ENCODE data around the gene RIN1. TPM values are rescaled to one million over a fixed set of nuclear protein-coding genes. Genes with fewer than 3 reads are reported as not detected.

Gene RIN1
- total RNA-seq, 2 experiments from 2014 or later: 1.2 to 1.6 TPM

DNA sequence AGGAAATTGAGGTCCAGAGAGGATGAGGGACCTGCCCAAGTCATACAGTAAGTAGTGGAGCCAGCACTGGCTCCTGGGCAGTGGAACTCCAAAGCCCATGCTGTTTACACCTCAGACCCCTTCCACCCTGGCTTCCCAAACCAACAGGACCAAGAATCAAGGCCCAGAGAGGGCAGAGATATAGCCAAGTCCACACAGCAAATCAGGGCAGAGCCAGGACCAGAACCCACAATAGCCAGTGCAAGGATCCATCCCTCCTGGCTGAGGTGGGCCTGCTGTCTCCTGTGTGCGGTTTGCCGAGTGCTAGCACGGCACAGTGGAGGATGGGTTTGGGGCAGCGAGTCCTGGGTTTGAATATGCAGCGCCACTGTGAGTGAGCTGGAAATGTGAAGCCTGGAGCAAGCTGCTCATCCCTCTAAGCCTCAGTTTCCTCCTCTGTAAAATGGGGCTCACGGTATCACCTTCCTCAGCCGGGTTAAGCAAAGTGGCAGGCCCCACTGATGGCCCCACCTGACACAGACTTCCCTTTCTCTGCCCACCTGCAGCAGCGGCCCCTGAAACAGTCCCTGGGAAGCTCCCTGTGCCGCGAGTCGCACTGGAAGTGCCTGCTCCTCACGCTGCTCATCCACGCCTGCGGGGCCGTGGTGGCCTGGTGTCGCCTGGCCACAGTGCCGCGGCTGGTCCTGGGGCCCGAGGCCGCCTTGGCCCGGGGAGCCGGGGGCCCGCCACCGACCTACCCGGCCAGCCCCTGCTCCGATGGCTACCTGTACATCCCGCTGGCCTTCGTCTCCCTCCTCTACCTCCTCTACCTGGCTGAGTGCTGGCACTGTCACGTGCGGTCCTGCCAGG, 42.2 kb downstream of the RIN1 start:
- H3K36me3 ChIP-seq (ENCODE audit: insufficient read depth, low read length): no peaks in the 10 kb centered on the region
- no peaks in the 10 kb centered on the region for H3K9me3 Mint-ChIP-seq
- no peak overlapping the region for H3K4me3 ChIP-seq (ENCODE audit: low read length)
- H3K27me3 Mint-ChIP-seq: peaks cover 24% of the 10 kb centered on the region
- DNase-seq (no peak), ATAC-seq (ENCODE audit: poor library complexity) (no peak)
- peaks cover 28% of the 10 kb centered on the region for H3K4me1 ChIP-seq (ENCODE audit: insufficient read depth, low read length)
- intact Hi-C loops (cut with DNase I, micrococcal nuclease): no loop called here
- H3K27me3 ChIP-seq (ENCODE audit: control insufficient read depth in 1 of 2, insufficient read depth in 2 of 2, low read length in 2 of 2): peaks cover 18 to 23% of the 10 kb centered on the region in 2 experiments
- no peak overlapping the region for H3K4me3 Mint-ChIP-seq
- no peak overlapping the region for H3K27ac ChIP-seq (ENCODE audit: low read depth in 1 of 2, low read length in 2 of 2)
- no peaks in the 10 kb centered on the region for H3K36me3 Mint-ChIP-seq (ENCODE audit: low read depth)
- CTCF ChIA-PET: no interaction called here
- TF ChIP-seq, protein P1, sequence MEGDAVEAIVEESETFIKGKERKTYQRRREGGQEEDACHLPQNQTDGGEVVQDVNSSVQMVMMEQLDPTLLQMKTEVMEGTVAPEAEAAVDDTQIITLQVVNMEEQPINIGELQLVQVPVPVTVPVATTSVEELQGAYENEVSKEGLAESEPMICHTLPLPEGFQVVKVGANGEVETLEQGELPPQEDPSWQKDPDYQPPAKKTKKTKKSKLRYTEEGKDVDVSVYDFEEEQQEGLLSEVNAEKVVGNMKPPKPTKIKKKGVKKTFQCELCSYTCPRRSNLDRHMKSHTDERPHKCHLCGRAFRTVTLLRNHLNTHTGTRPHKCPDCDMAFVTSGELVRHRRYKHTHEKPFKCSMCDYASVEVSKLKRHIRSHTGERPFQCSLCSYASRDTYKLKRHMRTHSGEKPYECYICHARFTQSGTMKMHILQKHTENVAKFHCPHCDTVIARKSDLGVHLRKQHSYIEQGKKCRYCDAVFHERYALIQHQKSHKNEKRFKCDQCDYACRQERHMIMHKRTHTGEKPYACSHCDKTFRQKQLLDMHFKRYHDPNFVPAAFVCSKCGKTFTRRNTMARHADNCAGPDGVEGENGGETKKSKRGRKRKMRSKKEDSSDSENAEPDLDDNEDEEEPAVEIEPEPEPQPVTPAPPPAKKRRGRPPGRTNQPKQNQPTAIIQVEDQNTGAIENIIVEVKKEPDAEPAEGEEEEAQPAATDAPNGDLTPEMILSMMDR (IDR thresholded peaks at IDR 0.05): no peak
- H3K27ac Mint-ChIP-seq: no peak overlapping the region
- peaks cover 0 to 9% of the 10 kb centered on the region in 2 experiments for H3K9me3 ChIP-seq (ENCODE audit: control insufficient read depth in 1 of 2, insufficient read depth in 1 of 2, low read length in 2 of 2)
- H3K4me1 Mint-ChIP-seq (ENCODE audit: low read depth): peaks cover 21% of the 10 kb centered on the region
- POLR2A ChIA-PET: no interaction called here

DNA sequence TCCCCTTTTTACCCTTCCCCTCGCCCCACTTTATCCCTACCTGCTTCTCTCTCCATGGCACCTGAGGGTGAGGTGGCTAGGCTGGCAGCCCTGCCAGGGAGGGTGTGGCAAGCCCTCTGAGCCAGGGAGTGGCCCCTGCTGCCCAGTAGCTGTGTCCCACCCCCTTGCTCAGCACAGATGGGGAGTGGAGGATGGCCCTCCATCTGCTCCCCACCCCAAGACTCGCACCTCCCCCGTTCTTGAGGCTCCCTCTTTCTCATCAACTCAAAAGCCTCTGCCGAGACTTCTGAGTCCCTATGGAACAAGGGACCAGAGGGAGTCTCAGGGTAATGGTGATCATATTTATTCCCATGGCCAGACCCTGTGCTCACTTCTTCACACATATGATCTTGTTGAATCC, 42.9 kb downstream of the RIN1 start:
- Mint-ChIP-seq H3K4me3 (peak overlapping the region; percentile 49), H3K27ac (no peak overlapping the region), H3K27me3 (peaks cover 24% of the 10 kb centered on the region), H3K36me3 (ENCODE audit: low read depth) (no peaks in the 10 kb centered on the region), H3K9me3 (no peaks in the 10 kb centered on the region), H3K4me1 (ENCODE audit: low read depth) (peaks cover 23% of the 10 kb centered on the region)
- ATAC-seq (ENCODE audit: poor library complexity) (no peak), DNase-seq (no peak)
- Histone ChIP-seq H3K27ac (ENCODE audit: low read depth in 1 of 2, low read length in 2 of 2) (no peak overlapping the region), H3K4me3 (ENCODE audit: low read length) (no peak overlapping the region), H3K4me1 (ENCODE audit: insufficient read depth, low read length) (peaks cover 32% of the 10 kb centered on the region), H3K27me3 (ENCODE audit: control insufficient read depth in 1 of 2, insufficient read depth in 2 of 2, low read length in 2 of 2) (peaks cover 18 to 23% of the 10 kb centered on the region in 2 experiments), H3K9me3 (ENCODE audit: control insufficient read depth in 1 of 2, insufficient read depth in 1 of 2, low read length in 2 of 2) (peaks cover 0 to 9% of the 10 kb centered on the region in 2 experiments), H3K36me3 (ENCODE audit: insufficient read depth, low read length) (no peaks in the 10 kb centered on the region)
- ChIA-PET POLR2A (no interaction called here), CTCF (no interaction called here)
- intact Hi-C loops (cut with DNase I, micrococcal nuclease): no loop called here
- TF ChIP-seq, protein P1 (IDR thresholded peaks at IDR 0.05): no peak

DNA sequence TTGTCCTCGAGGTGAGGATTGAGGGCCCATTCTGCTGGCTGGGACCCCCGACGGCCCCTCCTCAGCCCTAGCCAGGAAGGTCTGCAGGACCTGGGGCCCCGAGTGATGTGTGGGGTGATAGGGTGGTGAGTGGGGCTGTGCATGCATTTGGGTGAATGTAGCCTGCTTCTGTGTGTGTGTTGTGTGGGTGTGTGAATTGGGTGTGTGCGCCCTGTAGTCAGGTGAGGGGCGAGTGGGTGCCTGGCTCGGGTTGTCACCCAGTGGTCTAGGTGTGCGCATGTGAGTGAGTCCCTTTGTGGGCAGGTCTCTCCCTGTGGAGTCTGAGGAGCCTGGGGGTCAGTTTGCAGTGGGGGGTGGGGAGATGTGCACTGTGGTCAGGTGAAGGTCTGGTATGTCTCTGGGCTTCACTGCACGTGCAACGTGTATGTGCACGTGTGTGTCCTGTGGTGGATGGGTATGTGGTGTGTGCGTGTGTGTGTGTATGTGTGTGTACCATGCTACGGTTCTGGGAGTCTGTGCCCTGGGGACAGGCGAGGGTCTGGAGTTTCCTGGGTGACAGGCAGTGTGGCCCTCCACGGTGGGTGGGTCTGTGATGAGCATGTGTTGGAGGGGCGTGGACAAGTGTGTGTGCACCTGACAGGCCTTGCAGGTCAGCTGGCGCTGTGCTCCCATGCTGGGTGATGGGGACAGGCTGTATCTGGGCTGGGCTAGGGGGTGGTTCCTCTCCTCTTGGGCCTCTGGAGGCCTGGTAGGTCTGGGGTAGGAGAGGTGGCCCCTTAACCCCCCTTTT, 43.5 kb downstream of the RIN1 start:
- Histone ChIP-seq H3K4me3 (ENCODE audit: low read length) (no peak overlapping the region), H3K9me3 (ENCODE audit: control insufficient read depth in 1 of 2, insufficient read depth in 1 of 2, low read length in 2 of 2) (peaks cover 0 to 9% of the 10 kb centered on the region in 2 experiments), H3K36me3 (ENCODE audit: insufficient read depth, low read length) (no peaks in the 10 kb centered on the region), H3K4me1 (ENCODE audit: insufficient read depth, low read length) (peaks cover 38% of the 10 kb centered on the region), H3K27ac (ENCODE audit: low read depth in 1 of 2, low read length in 2 of 2) (no peak overlapping the region), H3K27me3 (ENCODE audit: control insufficient read depth in 1 of 2, insufficient read depth in 2 of 2, low read length in 2 of 2) (peaks cover 18 to 23% of the 10 kb centered on the region in 2 experiments)
- CTCF ChIA-PET: no interaction called here
- intact Hi-C loops (cut with DNase I, micrococcal nuclease): no loop called here
- POLR2A ChIA-PET: no interaction called here
- ATAC-seq (ENCODE audit: poor library complexity) (no peak), DNase-seq (peak in 1 of 14 experiments; percentile 41)
- H3K36me3 Mint-ChIP-seq (ENCODE audit: low read depth): no peaks in the 10 kb centered on the region
- H3K4me3 Mint-ChIP-seq: peak overlapping the region; percentile 49
- H3K4me1 Mint-ChIP-seq (ENCODE audit: low read depth): peaks cover 23% of the 10 kb centered on the region
- H3K9me3 Mint-ChIP-seq: no peaks in the 10 kb centered on the region
- TF ChIP-seq, protein P1 (IDR thresholded peaks at IDR 0.05): no peak
- no peak overlapping the region for H3K27ac Mint-ChIP-seq
- peaks cover 24% of the 10 kb centered on the region for H3K27me3 Mint-ChIP-seq
